Panc1 (cell line): ENCODE results near the gene CEACAM16. TPM values are rescaled to one million over a fixed set of nuclear protein-coding genes. Genes with fewer than 3 reads are reported as not detected.

Experiments used
- ATAC-seq: fragments of 200-7000 bp; cut with Tn5 transposase; 2 replicates; pipeline ENCODE4 v1.9.1; 2020; ENCODE audit warnings: mild to moderate bottlenecking, moderate library complexity
- BruUV-seq: library from RNA; stranded (reverse); fragments of 400-500 nt; replicated peaks from 2 replicates; lab custom pipeline; 2021; lab: Mats Ljungman, UMichigan
- CTCF ChIA-PET: fragments of 300-600 bp; sonication (Branson Sonifier 250); formaldehyde crosslinking; loops from one replicate; lab custom pipeline; 2022; ENCODE audit warnings: antibody characterized with exemption; lab: Charles Lee
- POLR2A ChIA-PET: fragments of 300-600 bp; sonication (Branson Sonifier 250); formaldehyde crosslinking; loops from one replicate; lab custom pipeline; 2022; ENCODE audit warnings: antibody characterized with exemption; lab: Charles Lee
- DNase-seq: peaks from one replicate; pipeline ENCODE4 v3.0.0-alpha.2; 2010; ENCODE audit warnings: low read depth, low spot score
- H3K27ac ChIP-seq: 2 replicates; pipeline ENCODE4 v1.5.1; 2011; ENCODE audit warnings: mild to moderate bottlenecking, low read length, inconsistent platforms
- H3K27me3 ChIP-seq: fragments of 200-500 bp; sonication (Bioruptor generic); 2 replicates; pipeline ENCODE4 v1.6.0; 2014; ENCODE audit warnings: low read length, inconsistent platforms; ENCODE audit not compliant: control insufficient read depth, insufficient read depth
- H3K36me3 ChIP-seq: fragments of 200-500 bp; sonication (Bioruptor generic); 2 replicates; pipeline ENCODE4 v1.5.1; 2014; ENCODE audit warnings: inconsistent platforms, mild to moderate bottlenecking, low read length, moderate library complexity; ENCODE audit not compliant: control insufficient read depth, insufficient read depth
- H3K4me1 ChIP-seq: 2 replicates; pipeline ENCODE4 v1.5.1; 2011; ENCODE audit warnings: inconsistent platforms, mild to moderate bottlenecking, low read length, moderate library complexity; ENCODE audit not compliant: control insufficient read depth, insufficient read depth
- H3K4me3 ChIP-seq, 2 experiments: 2 replicates each; pipeline ENCODE4 v1.5.1; 2011 to 2012; ENCODE audit warnings: low read depth in 2 of 2, low read length in 2 of 2, mild to moderate bottlenecking in 2 of 2, inconsistent platforms in 1 of 2, moderate library complexity in 1 of 2
- H3K9me3 ChIP-seq: fragments of 200-500 bp; sonication (Bioruptor generic); 2 replicates; pipeline ENCODE4 v1.5.1; 2014; ENCODE audit warnings: low read depth, mild to moderate bottlenecking, inconsistent platforms, low read length, moderate library complexity; ENCODE audit not compliant: control insufficient read depth, insufficient read depth
- POLR2AphosphoS5 ChIP-seq: IDR thresholded peaks from 2 replicates; pipeline ENCODE4 v1.6.1; 2012; ENCODE audit warnings: mild to moderate bottlenecking, low read depth, low read length, moderate library complexity
- SIN3A ChIP-seq: IDR thresholded peaks from 2 replicates; pipeline ENCODE4 v1.6.1; 2012; ENCODE audit warnings: low read depth, mild to moderate bottlenecking, low read length, moderate library complexity, borderline replicate concordance; ENCODE audit not compliant: insufficient read depth
- TCF7L2 ChIP-seq: IDR thresholded peaks from 2 replicates; pipeline ENCODE4 v1.6.1; 2011; ENCODE audit warnings: mild to moderate bottlenecking, low read depth, low read length, inconsistent platforms
- in situ Hi-C: cut with HindIII; loops from 2 replicates; pipeline ENCODE4 v1.10.0; 2016; ENCODE audit warnings: low sequenced_read_pairs, low pct_unique_long_range_greater_than_20kb
- intact Hi-C: fragments of 100-400 bp; cut with micrococcal nuclease; formaldehyde crosslinking; loops from one replicate; pipeline ENCODE4 v1.10.0; 2022; ENCODE audit not compliant: unreplicated experiment
- total RNA-seq: library from RNA; stranded (reverse); gene quantifications from one replicate; pipeline ENCODE4 v1.2.1, GENCODE V29; 2021; ENCODE audit not compliant: unreplicated experiment
- TF ChIP-seq, protein P1 (sequence below): fragments of 450-650 bp; IDR thresholded peaks from 2 replicates; pipeline ENCODE4 v1.5.1; 2017; ENCODE audit warnings: mild to moderate bottlenecking
- TF ChIP-seq, protein P2 (sequence below), 2 experiments: IDR thresholded peaks; 2 replicates each; pipeline ENCODE4 v1.6.1; 2011 to 2012; ENCODE audit warnings: low read depth in 2 of 2, control low read depth in 1 of 2, low read length in 1 of 2, mild to moderate bottlenecking in 1 of 2, moderate library complexity in 1 of 2; ENCODE audit not compliant: insufficient read depth in 1 of 2

CEACAM16 gene
- total RNA-seq, 1 experiment from 2014 or later: not detected

DNA sequence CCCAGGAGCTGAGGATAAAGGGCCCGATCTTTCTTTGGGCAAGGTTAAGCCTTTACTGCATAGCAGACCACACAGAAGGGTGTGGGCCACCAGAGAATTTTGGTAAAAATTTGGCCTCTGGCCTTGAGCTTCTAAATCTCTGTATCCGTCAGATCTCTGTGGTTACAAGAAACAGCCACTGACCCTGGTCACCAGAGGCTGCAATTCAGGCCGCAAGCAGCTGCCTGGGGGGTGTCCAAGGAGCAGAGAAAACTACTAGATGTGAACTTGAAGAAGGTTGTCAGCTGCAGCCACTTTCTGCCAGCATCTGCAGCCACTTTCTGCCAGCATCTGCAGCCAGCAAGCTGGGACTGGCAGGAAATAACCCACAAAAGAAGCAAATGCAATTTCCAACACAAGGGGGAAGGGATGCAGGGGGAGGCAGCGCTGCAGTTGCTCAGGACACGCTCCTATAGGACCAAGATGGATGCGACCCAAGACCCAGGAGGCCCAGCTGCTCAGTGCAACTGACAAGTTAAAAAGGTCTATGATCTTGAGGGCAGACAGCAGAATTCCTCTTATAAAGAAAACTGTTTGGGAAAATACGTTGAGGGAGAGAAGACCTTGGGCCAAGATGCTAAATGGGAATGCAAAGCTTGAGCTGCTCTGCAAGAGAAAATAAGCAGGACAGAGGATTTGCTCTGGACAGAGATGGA is 36.1 kb upstream of the CEACAM16 start:
- TF ChIP-seq, protein P1, sequence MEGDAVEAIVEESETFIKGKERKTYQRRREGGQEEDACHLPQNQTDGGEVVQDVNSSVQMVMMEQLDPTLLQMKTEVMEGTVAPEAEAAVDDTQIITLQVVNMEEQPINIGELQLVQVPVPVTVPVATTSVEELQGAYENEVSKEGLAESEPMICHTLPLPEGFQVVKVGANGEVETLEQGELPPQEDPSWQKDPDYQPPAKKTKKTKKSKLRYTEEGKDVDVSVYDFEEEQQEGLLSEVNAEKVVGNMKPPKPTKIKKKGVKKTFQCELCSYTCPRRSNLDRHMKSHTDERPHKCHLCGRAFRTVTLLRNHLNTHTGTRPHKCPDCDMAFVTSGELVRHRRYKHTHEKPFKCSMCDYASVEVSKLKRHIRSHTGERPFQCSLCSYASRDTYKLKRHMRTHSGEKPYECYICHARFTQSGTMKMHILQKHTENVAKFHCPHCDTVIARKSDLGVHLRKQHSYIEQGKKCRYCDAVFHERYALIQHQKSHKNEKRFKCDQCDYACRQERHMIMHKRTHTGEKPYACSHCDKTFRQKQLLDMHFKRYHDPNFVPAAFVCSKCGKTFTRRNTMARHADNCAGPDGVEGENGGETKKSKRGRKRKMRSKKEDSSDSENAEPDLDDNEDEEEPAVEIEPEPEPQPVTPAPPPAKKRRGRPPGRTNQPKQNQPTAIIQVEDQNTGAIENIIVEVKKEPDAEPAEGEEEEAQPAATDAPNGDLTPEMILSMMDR: no peak
- TF ChIP-seq TCF7L2 (no peak), SIN3A (no peak), POLR2AphosphoS5 (no peak)
- TF ChIP-seq, protein P2, sequence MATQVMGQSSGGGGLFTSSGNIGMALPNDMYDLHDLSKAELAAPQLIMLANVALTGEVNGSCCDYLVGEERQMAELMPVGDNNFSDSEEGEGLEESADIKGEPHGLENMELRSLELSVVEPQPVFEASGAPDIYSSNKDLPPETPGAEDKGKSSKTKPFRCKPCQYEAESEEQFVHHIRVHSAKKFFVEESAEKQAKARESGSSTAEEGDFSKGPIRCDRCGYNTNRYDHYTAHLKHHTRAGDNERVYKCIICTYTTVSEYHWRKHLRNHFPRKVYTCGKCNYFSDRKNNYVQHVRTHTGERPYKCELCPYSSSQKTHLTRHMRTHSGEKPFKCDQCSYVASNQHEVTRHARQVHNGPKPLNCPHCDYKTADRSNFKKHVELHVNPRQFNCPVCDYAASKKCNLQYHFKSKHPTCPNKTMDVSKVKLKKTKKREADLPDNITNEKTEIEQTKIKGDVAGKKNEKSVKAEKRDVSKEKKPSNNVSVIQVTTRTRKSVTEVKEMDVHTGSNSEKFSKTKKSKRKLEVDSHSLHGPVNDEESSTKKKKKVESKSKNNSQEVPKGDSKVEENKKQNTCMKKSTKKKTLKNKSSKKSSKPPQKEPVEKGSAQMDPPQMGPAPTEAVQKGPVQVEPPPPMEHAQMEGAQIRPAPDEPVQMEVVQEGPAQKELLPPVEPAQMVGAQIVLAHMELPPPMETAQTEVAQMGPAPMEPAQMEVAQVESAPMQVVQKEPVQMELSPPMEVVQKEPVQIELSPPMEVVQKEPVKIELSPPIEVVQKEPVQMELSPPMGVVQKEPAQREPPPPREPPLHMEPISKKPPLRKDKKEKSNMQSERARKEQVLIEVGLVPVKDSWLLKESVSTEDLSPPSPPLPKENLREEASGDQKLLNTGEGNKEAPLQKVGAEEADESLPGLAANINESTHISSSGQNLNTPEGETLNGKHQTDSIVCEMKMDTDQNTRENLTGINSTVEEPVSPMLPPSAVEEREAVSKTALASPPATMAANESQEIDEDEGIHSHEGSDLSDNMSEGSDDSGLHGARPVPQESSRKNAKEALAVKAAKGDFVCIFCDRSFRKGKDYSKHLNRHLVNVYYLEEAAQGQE (IDR thresholded peaks at IDR 0.05; ENCODE audit: insufficient read depth in 1 of 2, low read depth in 2 of 2, low read length in 1 of 2): no peak
- ATAC-seq (no peak), DNase-seq (no peak)
- in situ Hi-C loops: no loop called here
- no peaks in the 10 kb centered on the region for H3K27me3 ChIP-seq
- no peaks in the 10 kb centered on the region for H3K36me3 ChIP-seq
- H3K4me3 ChIP-seq: no peak overlapping the region
- ChIA-PET CTCF (no interaction called here), POLR2A (interaction anchor here (0.6 kb wide), 1 partner anchor 828 kb away, joined by 6 read pairs; no protein-coding TSS in a partner anchor)
- intact Hi-C loops: no loop called here
- BruUV-seq: TSS peak; percentile 63
- no peak overlapping the region for H3K27ac ChIP-seq
- no peaks in the 10 kb centered on the region for H3K9me3 ChIP-seq
- no peaks in the 10 kb centered on the region for H3K4me1 ChIP-seq

DNA sequence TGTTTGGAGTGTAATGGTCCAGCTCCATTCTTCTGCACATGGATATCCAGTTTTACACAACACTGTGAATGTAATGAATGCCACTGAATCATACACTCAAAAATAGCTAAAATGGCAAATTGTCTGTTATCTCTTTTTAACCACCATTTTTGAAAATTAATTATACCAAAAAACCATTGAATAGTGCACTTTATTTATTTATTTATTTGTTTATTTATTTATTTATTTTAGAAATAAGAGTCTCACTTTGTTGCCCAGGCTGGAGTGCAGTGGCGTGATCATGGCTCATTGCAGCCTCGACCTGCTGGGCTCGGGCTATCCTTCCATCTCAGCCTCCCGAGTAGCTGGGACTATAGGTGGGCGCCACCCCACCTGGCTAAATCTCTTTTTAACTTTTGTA is 35.0 kb upstream of the CEACAM16 start:
- intact Hi-C loops (no loop called here), in situ Hi-C loops (no loop called here)
- Histone ChIP-seq H3K27me3 (no peaks in the 10 kb centered on the region), H3K9me3 (no peaks in the 10 kb centered on the region), H3K4me1 (no peaks in the 10 kb centered on the region), H3K36me3 (no peaks in the 10 kb centered on the region), H3K4me3 (no peak overlapping the region), H3K27ac (no peak overlapping the region)
- no peak for TF ChIP-seq SIN3A
- TF ChIP-seq, protein P1: no peak
- TF ChIP-seq, protein P2 (IDR thresholded peaks at IDR 0.05; ENCODE audit: insufficient read depth in 1 of 2, low read depth in 2 of 2, low read length in 1 of 2): no peak
- TF ChIP-seq POLR2AphosphoS5: no peak
- TF ChIP-seq TCF7L2: no peak
- POLR2A ChIA-PET: no interaction called here
- CTCF ChIA-PET: interaction anchor here (0.6 kb wide), 1 partner anchor 40 kb away, joined by 4 read pairs; no protein-coding TSS in a partner anchor
- no TSS peak for BruUV-seq
- ATAC-seq (no peak), DNase-seq (no peak)
